GM12865 (cell line): Measurements from ENCODE around the gene GPR148.

Source experiments
- DNase-seq: peaks from one replicate; pipeline ENCODE4 v3.0.0; 2010; ENCODE audit warnings: low read depth
- H3K4me3 ChIP-seq: 2 replicates; pipeline ENCODE4 v1.5.1; 2011; ENCODE audit warnings: mild to moderate bottlenecking, low read depth, low read length, control low read depth
- CTCF ChIP-seq: IDR thresholded peaks from 2 replicates; pipeline ENCODE4 v1.5.1; 2011; ENCODE audit warnings: low read length, control low read depth, low read depth, inconsistent platforms; ENCODE audit not compliant: insufficient read depth; ENCODE audit errors: missing control alignments

The GPR148 gene

DNA sequence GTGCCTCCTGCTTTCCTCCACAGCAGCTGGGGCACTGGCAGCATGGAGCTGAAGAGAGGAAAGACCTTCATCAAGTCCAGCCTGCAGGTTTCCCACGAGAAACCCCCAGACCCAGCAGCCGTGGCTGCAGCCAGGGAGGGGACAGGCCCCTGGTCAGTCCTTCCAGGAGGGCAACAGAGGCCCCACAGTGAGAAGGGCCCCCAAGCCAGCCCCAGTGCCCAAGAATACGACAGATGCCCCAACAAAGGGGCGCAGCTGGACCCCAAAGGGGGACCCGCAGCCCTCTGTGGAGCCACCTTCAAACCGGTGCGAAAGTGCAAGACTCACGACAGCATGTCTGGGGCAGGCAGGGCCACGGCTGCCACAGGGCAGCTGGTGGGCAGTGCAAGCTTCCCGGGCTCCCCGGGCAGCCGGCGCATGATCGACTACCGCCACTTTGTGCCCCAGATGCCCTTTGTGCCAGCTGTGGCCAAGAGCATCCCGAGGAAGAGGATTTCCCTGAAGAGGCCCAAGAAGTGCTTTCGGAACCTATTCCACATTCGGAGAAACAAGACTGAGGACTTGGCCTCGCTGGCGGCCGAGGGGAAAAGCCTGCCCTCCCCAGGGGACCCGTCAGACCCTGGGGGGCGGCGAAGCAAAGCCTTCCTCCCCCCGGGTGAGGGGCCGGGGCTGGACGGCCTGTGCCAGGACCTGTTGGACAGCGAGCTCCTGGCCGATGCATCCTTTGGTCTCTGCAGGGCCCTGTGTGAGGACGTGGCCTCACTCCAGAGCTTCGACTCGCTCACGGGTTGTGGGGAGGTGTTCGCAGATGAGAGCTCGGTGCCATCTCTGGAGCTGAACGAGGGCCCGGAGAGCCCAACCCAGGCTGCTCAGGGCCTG, 33.4 kb downstream of the GPR148 start:
- no peak for DNase-seq
- TF ChIP-seq CTCF = no peak
- no peak overlapping the region for H3K4me3 ChIP-seq

- no peak for TF ChIP-seq CTCF
- DNase-seq = no peak
- no peak overlapping the region for H3K4me3 ChIP-seq
Observed at GRCh38 chr2:130762910-130763385, 34.1 kb downstream of the GPR148 start.

- H3K4me3 ChIP-seq = no peak overlapping the region
- no peak for TF ChIP-seq CTCF
- DNase-seq = no peak
Observed at GRCh38 chr2:130763405-130763804, 34.5 kb downstream of the GPR148 start.

- TF ChIP-seq CTCF = no peak
- no peak for DNase-seq
Observed at GRCh38 chr2:130764035-130764820, 35.4 kb downstream of the GPR148 start.

DNA sequence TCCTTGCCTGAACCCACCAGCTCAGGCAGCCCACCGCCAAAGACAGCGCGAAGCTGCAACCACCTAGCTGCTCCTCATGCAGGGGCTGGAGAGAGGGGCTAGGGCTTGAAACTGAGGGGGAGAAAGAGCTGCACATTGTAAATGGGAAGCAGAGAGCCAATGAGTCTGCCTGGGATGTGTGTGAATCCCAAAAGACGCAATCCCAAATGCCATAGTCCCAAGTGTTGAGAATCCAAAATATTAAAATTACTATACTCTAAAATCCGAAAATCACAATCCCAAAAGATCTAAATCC, 35.9 kb downstream of the GPR148 start:
- DNase-seq = no peak
- H3K4me3 ChIP-seq = no peak overlapping the region
- no peak for TF ChIP-seq CTCF

More at GRCh38 chr2:130764035-130764820, 35.4 kb downstream of the GPR148 start:
- H3K4me3 ChIP-seq = no peak overlapping the region

DNA sequence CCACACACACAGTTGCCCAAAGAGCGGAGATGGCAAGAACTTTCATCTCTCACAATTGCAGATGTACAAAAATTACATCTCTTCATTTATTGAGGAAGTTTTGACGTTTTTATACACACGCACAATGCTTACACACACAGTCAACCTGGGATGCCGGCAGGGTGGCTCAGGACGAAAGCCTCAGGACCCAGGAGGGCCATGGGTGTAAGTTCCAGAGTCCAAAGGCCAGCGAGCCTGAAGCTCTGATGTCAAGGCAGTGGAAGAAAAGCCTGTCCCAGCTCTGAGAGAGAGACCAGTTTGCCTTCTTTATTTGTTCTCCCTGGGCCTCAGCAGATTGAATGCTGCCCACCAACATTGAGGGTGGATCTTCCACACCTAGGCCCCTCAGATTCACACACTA, 36.6 kb downstream of the GPR148 start:
- no peak for DNase-seq
- TF ChIP-seq CTCF = no peak
- no peak overlapping the region for H3K4me3 ChIP-seq

DNA sequence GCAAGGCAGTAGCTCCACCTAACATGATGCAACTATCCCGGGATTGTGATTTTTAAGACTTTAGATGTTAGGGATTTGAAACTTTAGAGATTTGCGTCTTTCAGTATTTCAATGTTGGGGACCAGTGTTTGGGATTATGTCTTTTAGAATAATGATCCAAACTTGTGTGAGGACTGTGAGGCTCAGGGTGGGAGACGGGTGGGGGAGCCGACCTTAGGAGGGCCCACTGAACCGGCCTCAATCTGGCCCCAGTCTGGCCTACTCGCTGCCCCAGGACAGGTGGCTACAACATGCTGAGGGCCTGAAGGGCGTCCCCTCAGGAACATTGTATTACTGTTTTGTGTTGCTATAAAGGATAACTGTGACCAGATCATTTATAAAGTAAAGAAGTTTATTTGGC, 37.2 kb downstream of the GPR148 start:
- no peak overlapping the region for H3K4me3 ChIP-seq
- no peak for TF ChIP-seq CTCF
- DNase-seq = no peak
